Activated effector memory CD4-positive, alpha-beta T cell treated with anti-CD3 and anti-CD28 coated beads, Interleukin-2, amount 50 U/mL, for 16 hours (primary cell): ENCODE measurements around the gene MIOS.
A peak's percentile ranks its signal among the peaks of the same experiment; 100 is the strongest.

ENCODE experiments used
- DNase-seq: peaks from one replicate; pipeline ENCODE4 v3.0.0-alpha.2; 2020

The MIOS gene

GRCh38 chr7:7566651-7567611, at the start of gene MIOS:
Gene MIOS, plus strand, starts transcription at chr7:7566884. Its CDS starts 5,592 bp downstream, at chr7:7572476.
- DNase-seq, result peak; percentile 94

GRCh38 chr7:7517754-7518153, 48.9 kb upstream of the MIOS start:
- no peak for DNase-seq

GRCh38 chr7:7519056-7519455, 47.6 kb upstream of the MIOS start:
- no peak for DNase-seq

GRCh38 chr7:7519528-7519927, 47.2 kb upstream of the MIOS start:
- DNase-seq, result no peak

- DNase-seq, result no peak
Observed at GRCh38 chr7:7521259-7521658, 45.4 kb upstream of the MIOS start.

- DNase-seq, result no peak
Observed at GRCh38 chr7:7522421-7522820, 44.3 kb upstream of the MIOS start.

GRCh38 chr7:7524121-7524520, 42.6 kb upstream of the MIOS start:
- DNase-seq, result no peak

- DNase-seq, result no peak
Observed at GRCh38 chr7:7526006-7526405, 40.7 kb upstream of the MIOS start.

- DNase-seq, result no peak
Observed at GRCh38 chr7:7527047-7527446, 39.6 kb upstream of the MIOS start.

GRCh38 chr7:7529328-7529727, 37.4 kb upstream of the MIOS start:
- DNase-seq, result no peak

- DNase-seq, result no peak
Observed at GRCh38 chr7:7533831-7534430, 32.8 kb upstream of the MIOS start.

GRCh38 chr7:7535691-7536090, 31.0 kb upstream of the MIOS start, which contains the start of gene COL28A1:
Gene COL28A1, minus strand, starts transcription at chr7:7535873. Its CDS starts 2,998 bp downstream, at chr7:7532875.
- no peak for DNase-seq

GRCh38 chr7:7536396-7537019, 30.2 kb upstream of the MIOS start:
- DNase-seq, result no peak

- no peak for DNase-seq
Observed at GRCh38 chr7:7537711-7538110, 29.0 kb upstream of the MIOS start.

- DNase-seq, result no peak
Observed at GRCh38 chr7:7539152-7539551, 27.5 kb upstream of the MIOS start.

- DNase-seq, result no peak
Observed at GRCh38 chr7:7539711-7540110, 27.0 kb upstream of the MIOS start.

- DNase-seq, result no peak
Observed at GRCh38 chr7:7542251-7542835, 24.3 kb upstream of the MIOS start.

GRCh38 chr7:7548407-7548806, 18.3 kb upstream of the MIOS start:
- no peak for DNase-seq

- no peak for DNase-seq
Observed at GRCh38 chr7:7550663-7551062, 16.0 kb upstream of the MIOS start.

- no peak for DNase-seq
Observed at GRCh38 chr7:7552199-7552598, 14.5 kb upstream of the MIOS start.

- DNase-seq, result no peak
Observed at GRCh38 chr7:7553386-7553785, 13.3 kb upstream of the MIOS start.

- no peak for DNase-seq
Observed at GRCh38 chr7:7554021-7554432, 12.7 kb upstream of the MIOS start.
